ENCODE results near the gene RTL1. TPM values are rescaled to one million over a fixed set of nuclear protein-coding genes. Genes with fewer than 3 reads are reported as not detected.

RTL1 gene
- total RNA-seq, 1 experiment from 2014 or later = not detected

GRCh38 chr14:100888789-100889315, 14.7 kb downstream of the RTL1 start:
- DNase-seq = no peak
- Histone ChIP-seq H3K27me3 (no peaks in the 10 kb centered on the region), H3K9me3 (no peaks in the 10 kb centered on the region), H3K4me3 (no peak overlapping the region), H3K36me3 (no peaks in the 10 kb centered on the region)

- Histone ChIP-seq H3K4me3 (no peak overlapping the region), H3K27me3 (no peaks in the 10 kb centered on the region), H3K9me3 (no peaks in the 10 kb centered on the region), H3K36me3 (no peaks in the 10 kb centered on the region)
- DNase-seq = no peak
Observed at GRCh38 chr14:100887728-100888335, 15.7 kb downstream of the RTL1 start.

GRCh38 chr14:100885617-100886016, 17.9 kb downstream of the RTL1 start:
- no peaks in the 10 kb centered on the region for H3K36me3 ChIP-seq
- no peaks in the 10 kb centered on the region for H3K27me3 ChIP-seq
- H3K9me3 ChIP-seq = no peaks in the 10 kb centered on the region
- DNase-seq = no peak
- no peak overlapping the region for H3K4me3 ChIP-seq

DNA sequence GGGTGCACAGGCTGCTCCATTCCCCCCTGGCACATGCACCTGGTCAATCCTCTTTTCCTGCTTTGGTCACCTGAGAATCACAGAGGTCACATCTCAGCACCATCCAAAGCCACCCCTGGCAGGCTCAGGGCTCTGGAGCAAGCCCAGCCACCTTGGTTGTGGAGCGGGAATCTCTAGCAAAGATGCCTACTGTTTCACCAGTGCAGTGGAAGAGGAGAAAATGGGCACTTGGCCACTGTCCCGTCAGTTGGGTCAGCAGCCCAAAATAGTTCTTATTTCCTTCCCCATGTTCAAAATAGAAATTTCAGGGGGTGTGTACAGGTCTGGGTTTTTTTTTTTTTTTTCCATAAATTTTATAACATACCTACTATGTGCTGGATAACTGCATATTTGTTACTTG, 18.3 kb downstream of the RTL1 start:
- no peak for DNase-seq
- H3K27me3 ChIP-seq = no peaks in the 10 kb centered on the region
- no peak overlapping the region for H3K4me3 ChIP-seq
- no peaks in the 10 kb centered on the region for H3K9me3 ChIP-seq
- H3K36me3 ChIP-seq = no peaks in the 10 kb centered on the region

- H3K27me3 ChIP-seq = no peaks in the 10 kb centered on the region
- no peak for DNase-seq
- H3K4me3 ChIP-seq = no peak overlapping the region
- no peaks in the 10 kb centered on the region for H3K9me3 ChIP-seq
- H3K36me3 ChIP-seq = no peaks in the 10 kb centered on the region
Observed at GRCh38 chr14:100884456-100884855, 19.1 kb downstream of the RTL1 start.

DNA sequence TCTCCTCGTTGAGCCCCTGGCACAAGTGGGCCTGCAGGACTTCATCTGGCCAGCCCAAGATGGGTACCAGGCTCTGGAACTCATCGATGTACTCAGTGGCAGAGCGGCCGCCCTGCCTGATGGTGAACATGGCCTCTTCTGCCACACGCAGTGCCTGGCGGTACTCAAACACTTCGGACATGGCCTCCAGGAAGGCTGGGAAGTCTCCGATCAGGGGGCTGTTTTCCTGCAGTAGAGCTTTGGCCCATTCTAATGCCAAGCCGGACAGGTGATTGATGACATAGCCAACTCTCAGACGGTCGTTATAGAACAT, 19.8 kb downstream of the RTL1 start:
- no peak for DNase-seq
- H3K36me3 ChIP-seq = no peaks in the 10 kb centered on the region
- no peaks in the 10 kb centered on the region for H3K9me3 ChIP-seq
- H3K27me3 ChIP-seq = no peaks in the 10 kb centered on the region
- H3K4me3 ChIP-seq = no peak overlapping the region

DNA sequence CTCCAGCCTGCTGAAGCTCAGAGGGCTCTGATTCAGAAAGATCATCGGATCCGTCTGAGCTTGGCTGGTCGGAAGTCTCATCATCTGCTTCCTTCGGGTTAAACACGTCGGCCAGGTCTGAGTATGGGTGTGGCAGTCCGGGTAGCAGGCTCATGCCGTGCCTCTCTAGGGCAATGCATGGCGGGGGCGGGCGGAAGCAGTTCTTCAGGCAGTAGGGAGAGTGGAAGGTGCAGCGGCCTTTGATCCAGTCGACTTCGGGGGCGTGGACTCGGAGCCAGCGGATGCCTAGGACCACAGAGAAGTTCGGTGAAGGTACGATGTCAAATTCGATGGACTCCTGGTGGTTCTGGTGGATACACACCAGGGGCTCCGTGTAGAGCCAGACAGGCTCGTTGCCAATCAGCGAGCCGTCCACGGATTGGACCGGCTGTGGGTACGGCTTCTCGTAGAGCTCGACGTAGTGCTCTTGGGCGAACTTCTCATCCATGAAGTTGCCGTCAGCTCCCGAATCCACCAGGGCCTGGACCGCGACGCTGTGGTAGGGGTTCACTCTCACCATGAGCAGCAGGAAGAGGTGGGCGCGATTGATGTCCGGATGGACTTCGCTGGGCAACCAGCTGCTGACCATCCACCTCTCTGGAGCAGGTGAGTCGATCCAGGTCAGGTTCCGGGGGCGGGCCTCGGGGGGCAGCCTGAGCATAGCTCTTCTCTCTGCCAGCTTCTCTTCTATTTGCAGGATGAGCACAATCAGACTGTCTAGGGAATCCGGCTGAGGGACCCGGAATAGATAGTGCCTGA, 20.3 kb downstream of the RTL1 start:
- H3K36me3 ChIP-seq = no peaks in the 10 kb centered on the region

DNA sequence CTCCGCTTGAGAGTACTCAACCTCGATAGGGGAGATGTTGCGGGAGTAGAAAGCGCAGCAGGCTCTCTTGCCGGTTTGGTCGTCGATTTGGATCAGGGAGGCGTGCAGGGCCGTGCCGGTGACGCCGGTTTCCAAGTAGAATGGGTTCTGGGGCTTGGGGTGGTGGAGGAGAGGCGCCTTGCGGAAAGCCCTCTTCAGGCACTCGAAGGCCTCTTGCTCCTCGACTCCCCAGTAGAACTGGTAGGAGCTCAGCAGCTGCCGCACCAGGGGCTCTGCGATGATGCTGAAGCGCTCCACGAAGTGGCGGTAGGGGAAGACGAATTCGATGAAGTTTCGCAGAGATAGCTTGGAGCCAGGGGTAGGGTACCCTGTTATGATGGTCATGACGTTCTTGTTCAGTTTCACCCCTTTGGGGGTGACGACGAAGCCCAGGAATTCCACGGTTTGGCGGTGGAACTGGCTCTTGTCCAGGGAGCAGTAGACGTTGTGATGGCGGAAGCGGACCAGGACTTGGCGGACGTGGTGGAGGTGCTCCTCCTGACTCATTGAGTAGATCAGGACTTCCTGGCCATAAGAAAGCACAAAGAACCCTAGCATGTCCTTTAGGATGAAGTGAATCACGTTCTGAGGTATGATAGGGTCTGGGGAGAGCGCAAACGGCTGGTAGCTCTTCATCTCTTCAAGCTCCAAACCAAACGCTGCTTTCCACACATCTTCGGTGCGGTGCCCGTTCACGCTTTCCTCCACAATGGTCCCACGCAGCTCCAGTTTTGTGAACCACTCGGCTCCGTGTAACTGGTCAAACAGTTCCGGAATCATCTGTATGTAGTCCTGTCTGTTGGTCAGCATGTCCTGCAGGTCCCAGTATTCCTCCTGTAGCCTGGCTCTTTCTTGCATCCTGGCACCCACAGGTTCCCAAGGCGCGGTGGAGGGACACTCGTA, 21.2 kb downstream of the RTL1 start:
- no peak for DNase-seq
- Histone ChIP-seq H3K9me3 (no peaks in the 10 kb centered on the region), H3K36me3 (no peaks in the 10 kb centered on the region), H3K4me3 (no peak overlapping the region), H3K27me3 (no peaks in the 10 kb centered on the region)

More for the DNA sequence above, 20.3 kb downstream of the RTL1 start:
- no peak overlapping the region for H3K4me3 ChIP-seq
- H3K27me3 ChIP-seq = no peaks in the 10 kb centered on the region
- no peak for DNase-seq
- H3K9me3 ChIP-seq = no peaks in the 10 kb centered on the region

DNA sequence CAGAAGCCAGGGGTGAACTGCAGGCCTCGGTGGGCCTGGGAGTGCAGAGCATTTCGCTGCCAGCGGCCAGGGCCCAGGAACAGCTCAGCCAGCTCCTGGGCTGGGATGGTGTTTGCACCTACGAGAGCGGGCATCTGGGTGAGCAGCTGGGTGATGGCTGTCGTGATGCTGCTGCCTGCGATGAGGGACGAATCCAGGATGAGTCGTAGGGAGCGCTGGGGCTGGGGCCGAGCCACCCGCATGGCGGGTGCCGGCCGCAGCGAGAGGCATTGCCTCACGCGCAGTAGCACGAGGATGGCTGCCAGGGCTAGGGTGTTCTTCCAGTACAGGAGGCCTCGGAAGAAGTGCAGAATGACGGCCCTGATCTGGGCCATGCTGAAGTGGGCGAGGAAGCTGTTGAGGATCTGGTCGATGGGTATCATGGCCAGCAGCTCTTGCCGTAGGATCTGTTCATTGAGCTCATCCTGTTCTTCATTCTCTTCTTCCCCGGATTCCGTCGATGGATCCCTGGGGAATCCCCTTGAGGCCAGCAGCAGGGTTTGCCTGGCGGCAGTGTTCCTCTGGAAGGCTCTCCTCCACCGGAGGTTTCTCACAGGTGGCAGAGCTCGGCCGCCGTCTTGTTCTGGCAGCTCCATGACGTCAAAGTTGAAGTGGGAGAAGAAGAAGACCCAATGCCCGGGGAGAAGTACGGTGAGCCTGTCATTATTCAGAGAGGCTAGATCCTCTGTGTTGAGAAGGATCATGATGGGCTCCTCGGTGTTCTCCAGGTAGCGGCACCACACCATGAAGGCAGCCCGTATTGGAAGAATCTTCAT, 22.1 kb downstream of the RTL1 start:
- Histone ChIP-seq H3K36me3 (no peaks in the 10 kb centered on the region), H3K27me3 (no peaks in the 10 kb centered on the region), H3K9me3 (no peaks in the 10 kb centered on the region), H3K4me3 (no peak overlapping the region)
- no peak for DNase-seq

GRCh38 chr14:100880271-100881101, 23.0 kb downstream of the RTL1 start:
- Histone ChIP-seq H3K4me3 (no peak overlapping the region), H3K27me3 (no peaks in the 10 kb centered on the region), H3K36me3 (no peaks in the 10 kb centered on the region), H3K9me3 (no peaks in the 10 kb centered on the region)
- DNase-seq = no peak

DNA sequence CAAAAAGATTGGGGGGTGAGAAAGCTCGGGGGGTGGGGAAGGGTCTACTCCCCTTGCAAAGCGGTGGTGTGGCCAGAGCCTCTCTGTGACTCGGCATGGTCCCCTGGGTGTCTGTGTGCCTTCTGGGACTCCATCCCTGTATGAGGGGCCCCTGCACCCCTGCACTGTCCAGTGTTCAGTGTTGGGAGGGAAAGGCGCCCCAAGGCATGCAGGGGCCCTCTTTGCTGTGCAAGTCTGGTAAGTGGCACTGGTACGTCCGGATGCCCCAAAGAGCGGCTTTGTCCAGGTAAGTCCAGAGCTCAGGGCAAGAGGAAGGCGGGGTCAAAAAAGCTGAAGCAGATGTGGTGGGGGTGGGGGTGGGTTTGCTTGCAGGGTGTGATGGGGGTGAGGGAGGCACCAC, 23.7 kb downstream of the RTL1 start:
- no peak for DNase-seq
- no peaks in the 10 kb centered on the region for H3K27me3 ChIP-seq
- H3K36me3 ChIP-seq = no peaks in the 10 kb centered on the region
- no peaks in the 10 kb centered on the region for H3K9me3 ChIP-seq
- H3K4me3 ChIP-seq = no peak overlapping the region

DNA sequence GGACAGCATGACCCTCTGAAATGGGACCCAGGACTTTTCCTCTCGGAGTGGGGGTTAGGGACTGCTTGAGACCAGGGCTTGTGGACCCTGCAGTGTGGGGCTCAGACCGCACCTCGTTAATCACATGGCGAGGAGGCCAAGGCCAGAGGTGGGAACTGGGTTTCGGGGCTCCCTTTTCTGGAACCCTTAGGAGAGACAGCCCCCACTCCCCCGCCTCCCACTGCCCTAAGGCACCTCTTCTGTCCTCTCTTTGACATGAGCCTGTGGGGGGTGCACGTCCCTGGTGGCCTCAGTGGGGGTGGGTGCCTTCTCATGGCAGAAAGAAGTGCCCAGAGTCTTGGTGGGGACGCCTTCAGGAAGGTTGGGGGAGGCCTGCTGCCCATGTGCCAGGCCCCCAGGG, 24.3 kb downstream of the RTL1 start:
- H3K4me3 ChIP-seq = no peak overlapping the region
- no peaks in the 10 kb centered on the region for H3K36me3 ChIP-seq
- H3K9me3 ChIP-seq = no peaks in the 10 kb centered on the region
- DNase-seq = no peak
- no peaks in the 10 kb centered on the region for H3K27me3 ChIP-seq

DNA sequence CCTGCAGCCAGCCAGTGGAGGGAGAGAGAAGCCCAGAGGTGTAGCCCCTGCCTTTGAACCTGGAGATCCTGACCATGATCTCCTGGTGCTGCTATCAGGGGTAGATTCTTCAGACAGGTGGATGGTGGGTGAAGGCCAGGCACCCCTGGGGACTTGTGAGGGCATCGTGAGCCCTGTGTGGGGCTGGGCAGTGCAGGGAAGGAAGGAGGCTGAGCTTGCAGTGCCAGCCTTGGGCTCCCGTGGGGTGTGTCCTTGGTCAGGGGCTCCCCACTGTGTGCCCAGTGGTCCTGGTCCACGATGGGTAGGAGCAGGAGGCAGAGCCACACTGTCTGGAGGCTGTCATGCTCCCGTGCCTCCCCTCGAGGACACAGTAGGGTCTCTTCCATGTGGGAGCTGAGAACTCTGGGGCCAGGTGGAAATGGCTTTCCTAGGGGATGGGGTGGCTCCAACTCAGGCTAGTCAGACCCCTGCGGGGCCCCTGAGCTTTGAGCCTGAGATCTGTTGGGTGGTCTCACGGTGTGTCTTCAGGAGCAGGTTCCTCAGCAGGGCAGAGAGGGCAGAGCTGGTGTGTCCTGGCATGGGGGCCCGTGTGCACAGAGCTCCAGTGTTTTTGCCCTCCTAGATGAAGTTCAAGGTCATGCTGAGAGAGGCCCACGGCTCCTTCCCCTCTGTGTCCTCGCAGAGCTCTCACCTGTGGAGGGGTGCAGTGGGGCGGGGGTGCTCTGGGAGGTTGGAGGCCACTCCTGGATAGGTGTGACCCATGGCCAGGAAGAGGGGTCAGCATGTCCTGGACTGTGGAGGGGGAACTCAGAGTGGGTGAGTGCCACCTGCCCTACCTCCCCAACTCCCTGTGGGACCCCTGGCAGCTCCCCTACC, 25.0 kb downstream of the RTL1 start:
- DNase-seq = no peak
- Histone ChIP-seq H3K4me3 (no peak overlapping the region), H3K36me3 (no peaks in the 10 kb centered on the region), H3K27me3 (no peaks in the 10 kb centered on the region), H3K9me3 (no peaks in the 10 kb centered on the region)

DNA sequence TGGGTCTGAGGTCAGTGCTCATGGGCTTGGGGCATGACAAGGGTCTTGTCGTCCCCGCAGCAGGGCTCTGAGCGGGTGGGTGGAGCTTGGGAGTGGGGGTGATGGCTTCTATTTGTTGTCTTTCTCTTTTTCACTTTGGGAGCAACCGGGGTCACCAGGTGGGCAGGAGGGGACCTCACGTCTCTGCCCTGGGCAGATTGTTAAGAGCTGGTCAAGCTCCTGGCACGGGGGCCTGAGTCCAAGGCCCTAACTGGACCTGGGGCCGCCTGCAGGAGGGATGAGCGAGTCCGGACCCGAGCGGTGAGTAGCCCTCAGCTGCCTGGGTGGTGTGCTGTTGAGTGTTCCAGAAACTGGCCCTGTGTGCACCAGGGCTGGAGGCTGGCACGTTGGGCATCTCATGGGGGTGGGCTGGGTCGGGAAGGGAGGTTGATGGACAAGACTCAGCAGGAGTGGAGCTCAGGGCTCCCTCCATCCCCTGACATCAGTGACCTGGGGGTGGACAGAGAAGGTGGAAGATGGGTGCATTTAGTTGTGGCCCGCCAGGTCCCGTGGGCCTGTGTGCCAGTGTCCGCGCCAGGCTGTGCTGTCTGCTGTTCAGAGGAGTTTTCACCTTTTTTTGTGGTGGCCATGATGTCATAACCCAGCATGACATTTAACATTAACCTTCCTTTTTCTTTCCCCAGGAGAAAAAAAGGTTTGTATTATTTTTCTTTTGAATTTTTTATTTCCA, 27.5 kb downstream of the RTL1 start:
- no peak for DNase-seq
- Histone ChIP-seq H3K36me3 (no peaks in the 10 kb centered on the region), H3K9me3 (no peaks in the 10 kb centered on the region), H3K4me3 (no peak overlapping the region), H3K27me3 (no peaks in the 10 kb centered on the region)

All from MG63 (cell line).